GM12878 (cell line): ENCODE data around the gene ANO3.

ENCODE experiments used
- MTA3 ChIP-seq: IDR thresholded peaks from 2 replicates; pipeline ENCODE4 v1.6.1; 2012; ENCODE audit warnings: low read length, inconsistent platforms, borderline replicate concordance
- NR2C2 ChIP-seq: IDR thresholded peaks from 2 replicates; pipeline ENCODE4 v1.6.1; 2011; ENCODE audit warnings: borderline replicate concordance, low read depth; ENCODE audit not compliant: control insufficient read depth, insufficient read length
- POLR2A ChIP-seq: IDR thresholded peaks from 2 replicates; pipeline ENCODE4 v1.6.1; 2011; ENCODE audit warnings: low read depth, mild to moderate bottlenecking, low read length
- POLR2AphosphoS5 ChIP-seq: IDR thresholded peaks from 2 replicates; pipeline ENCODE4 v1.6.1; 2011; ENCODE audit warnings: mild to moderate bottlenecking, low read length, inconsistent platforms
- RFX5 ChIP-seq: IDR thresholded peaks from 2 replicates; pipeline ENCODE4 v1.6.1; 2011; ENCODE audit warnings: low read depth, low read length, improper control_type of control experiment
- TF ChIP-seq, protein P1 (sequence below), 3 experiments: IDR thresholded peaks in 2 of 3; conservative IDR thresholded peaks in 1 of 3; 2 replicates each; pipeline ENCODE4 v1.5.1; 2011; ENCODE audit warnings: low read depth in 3 of 3, low read length in 3 of 3, mild to moderate bottlenecking in 3 of 3, control low read depth in 2 of 3, moderate library complexity in 2 of 3, inconsistent platforms in 1 of 3, mixed read lengths in 1 of 3; ENCODE audit not compliant: control insufficient read depth in 2 of 3, insufficient read depth in 1 of 3; ENCODE audit errors: extremely low read depth in 1 of 3
- TF ChIP-seq, protein P2 (sequence below): IDR thresholded peaks from 2 replicates; pipeline ENCODE4 v1.6.1; 2011; ENCODE audit warnings: low read depth, mild to moderate bottlenecking, low read length, moderate library complexity, borderline replicate concordance; ENCODE audit errors: extremely low read depth

DNA sequence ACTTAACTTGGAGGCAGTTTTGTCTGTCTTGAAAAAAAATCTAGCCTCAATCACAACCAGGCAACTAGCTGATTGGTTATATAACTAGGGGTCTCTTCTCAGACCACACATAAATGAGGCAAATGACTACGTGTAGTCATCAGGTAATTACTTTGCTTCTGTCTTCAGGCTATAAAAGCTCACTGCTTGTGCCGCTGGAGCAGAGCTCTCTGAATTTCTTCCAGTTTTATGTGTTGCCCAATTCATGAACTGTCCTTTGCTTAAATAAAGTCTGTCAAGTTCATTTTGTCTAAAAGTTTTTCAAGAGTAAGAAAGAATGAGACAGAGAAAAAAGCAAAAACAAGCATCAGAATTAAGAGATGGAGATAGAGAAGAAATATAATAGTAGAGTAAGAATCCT is 146.8 kb downstream of the ANO3 start:
- TF ChIP-seq NR2C2: no peak
- TF ChIP-seq MTA3: no peak
- TF ChIP-seq, protein P1, sequence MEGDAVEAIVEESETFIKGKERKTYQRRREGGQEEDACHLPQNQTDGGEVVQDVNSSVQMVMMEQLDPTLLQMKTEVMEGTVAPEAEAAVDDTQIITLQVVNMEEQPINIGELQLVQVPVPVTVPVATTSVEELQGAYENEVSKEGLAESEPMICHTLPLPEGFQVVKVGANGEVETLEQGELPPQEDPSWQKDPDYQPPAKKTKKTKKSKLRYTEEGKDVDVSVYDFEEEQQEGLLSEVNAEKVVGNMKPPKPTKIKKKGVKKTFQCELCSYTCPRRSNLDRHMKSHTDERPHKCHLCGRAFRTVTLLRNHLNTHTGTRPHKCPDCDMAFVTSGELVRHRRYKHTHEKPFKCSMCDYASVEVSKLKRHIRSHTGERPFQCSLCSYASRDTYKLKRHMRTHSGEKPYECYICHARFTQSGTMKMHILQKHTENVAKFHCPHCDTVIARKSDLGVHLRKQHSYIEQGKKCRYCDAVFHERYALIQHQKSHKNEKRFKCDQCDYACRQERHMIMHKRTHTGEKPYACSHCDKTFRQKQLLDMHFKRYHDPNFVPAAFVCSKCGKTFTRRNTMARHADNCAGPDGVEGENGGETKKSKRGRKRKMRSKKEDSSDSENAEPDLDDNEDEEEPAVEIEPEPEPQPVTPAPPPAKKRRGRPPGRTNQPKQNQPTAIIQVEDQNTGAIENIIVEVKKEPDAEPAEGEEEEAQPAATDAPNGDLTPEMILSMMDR (IDR thresholded peaks at IDR 0.05 in 2 of 3, conservative IDR thresholded peaks at IDR 0.05 in 1 of 3; ENCODE audit: control insufficient read depth in 2 of 3, extremely low read depth in 1 of 3, insufficient read depth in 1 of 3, low read depth in 3 of 3, low read length in 3 of 3): no peak
- TF ChIP-seq, protein P2, sequence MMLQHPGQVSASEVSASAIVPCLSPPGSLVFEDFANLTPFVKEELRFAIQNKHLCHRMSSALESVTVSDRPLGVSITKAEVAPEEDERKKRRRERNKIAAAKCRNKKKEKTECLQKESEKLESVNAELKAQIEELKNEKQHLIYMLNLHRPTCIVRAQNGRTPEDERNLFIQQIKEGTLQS: no peak
- TF ChIP-seq POLR2AphosphoS5: no peak
- no peak for TF ChIP-seq POLR2A
- no peak for TF ChIP-seq RFX5
